ENCODE data around the gene E2F3. TPM values are rescaled to one million over a fixed set of nuclear protein-coding genes. Genes with fewer than 3 reads are reported as not detected.

Gene E2F3
- total RNA-seq, 4 donors from 2014 or later: 5.4 to 7.1 (median 6.1) TPM

- DNase-seq: no peak
- intact Hi-C loops (cut with DNase I): no loop called here
- TF ChIP-seq, protein P1, sequence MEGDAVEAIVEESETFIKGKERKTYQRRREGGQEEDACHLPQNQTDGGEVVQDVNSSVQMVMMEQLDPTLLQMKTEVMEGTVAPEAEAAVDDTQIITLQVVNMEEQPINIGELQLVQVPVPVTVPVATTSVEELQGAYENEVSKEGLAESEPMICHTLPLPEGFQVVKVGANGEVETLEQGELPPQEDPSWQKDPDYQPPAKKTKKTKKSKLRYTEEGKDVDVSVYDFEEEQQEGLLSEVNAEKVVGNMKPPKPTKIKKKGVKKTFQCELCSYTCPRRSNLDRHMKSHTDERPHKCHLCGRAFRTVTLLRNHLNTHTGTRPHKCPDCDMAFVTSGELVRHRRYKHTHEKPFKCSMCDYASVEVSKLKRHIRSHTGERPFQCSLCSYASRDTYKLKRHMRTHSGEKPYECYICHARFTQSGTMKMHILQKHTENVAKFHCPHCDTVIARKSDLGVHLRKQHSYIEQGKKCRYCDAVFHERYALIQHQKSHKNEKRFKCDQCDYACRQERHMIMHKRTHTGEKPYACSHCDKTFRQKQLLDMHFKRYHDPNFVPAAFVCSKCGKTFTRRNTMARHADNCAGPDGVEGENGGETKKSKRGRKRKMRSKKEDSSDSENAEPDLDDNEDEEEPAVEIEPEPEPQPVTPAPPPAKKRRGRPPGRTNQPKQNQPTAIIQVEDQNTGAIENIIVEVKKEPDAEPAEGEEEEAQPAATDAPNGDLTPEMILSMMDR (IDR thresholded peaks at IDR 0.05): no peak
- no peak for TF ChIP-seq POLR2A (IDR thresholded peaks at IDR 0.05)
Observed at GRCh38 chr6:20444786-20445271, 43.1 kb downstream of the E2F3 start.

DNA sequence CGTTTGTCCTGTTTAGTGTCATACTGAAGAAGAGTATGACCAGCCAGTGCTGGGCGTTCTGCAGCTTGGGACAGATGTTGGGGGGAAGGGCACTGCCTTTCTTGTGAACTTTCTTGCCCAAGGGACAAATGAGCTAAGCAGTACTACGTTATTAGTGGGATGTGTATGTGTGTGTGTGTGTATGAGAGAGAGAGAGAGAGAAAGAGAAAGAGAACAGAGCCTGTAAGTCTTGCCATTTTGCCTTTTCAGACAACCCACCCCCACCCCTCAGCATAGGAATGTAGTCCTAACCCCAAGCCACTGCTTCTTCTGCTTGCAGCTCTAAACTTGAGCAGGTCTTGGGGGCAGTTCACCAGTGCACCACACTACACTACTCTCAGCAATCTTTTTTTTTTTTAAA, 45.5 kb downstream of the E2F3 start:
- no peaks in the 10 kb centered on the region for H3K36me3 ChIP-seq
- H3K27ac ChIP-seq: no peak overlapping the region
- WGBS, 2 donors: 81 to 85% methylated on average over 3 of the region's 3 CpGs
- TF ChIP-seq, protein P1 (IDR thresholded peaks at IDR 0.05): no peak
- no peak for TF ChIP-seq POLR2A (IDR thresholded peaks at IDR 0.05)
- H3K4me1 ChIP-seq: peaks cover 0 to 5% (median 3%) of the 10 kb centered on the region in 3 donors
- H3K27me3 ChIP-seq: no peaks in the 10 kb centered on the region
- intact Hi-C loops (cut with DNase I): no loop called here
- H3K9me3 ChIP-seq: no peaks in the 10 kb centered on the region
- no peak overlapping the region for H3K4me3 ChIP-seq
- DNase-seq: no peak

More at GRCh38 chr6:20444786-20445271, 43.1 kb downstream of the E2F3 start:
- H3K4me3 ChIP-seq: no peak overlapping the region
- H3K27me3 ChIP-seq: no peaks in the 10 kb centered on the region
- H3K4me1 ChIP-seq: peaks cover 0 to 5% (median 3%) of the 10 kb centered on the region in 3 donors
- H3K27ac ChIP-seq: no peak overlapping the region
- 86 to 89% methylated on average over 5 of the region's 5 CpGs for WGBS, 2 donors
- no peaks in the 10 kb centered on the region for H3K36me3 ChIP-seq
- H3K9me3 ChIP-seq: no peaks in the 10 kb centered on the region

DNA sequence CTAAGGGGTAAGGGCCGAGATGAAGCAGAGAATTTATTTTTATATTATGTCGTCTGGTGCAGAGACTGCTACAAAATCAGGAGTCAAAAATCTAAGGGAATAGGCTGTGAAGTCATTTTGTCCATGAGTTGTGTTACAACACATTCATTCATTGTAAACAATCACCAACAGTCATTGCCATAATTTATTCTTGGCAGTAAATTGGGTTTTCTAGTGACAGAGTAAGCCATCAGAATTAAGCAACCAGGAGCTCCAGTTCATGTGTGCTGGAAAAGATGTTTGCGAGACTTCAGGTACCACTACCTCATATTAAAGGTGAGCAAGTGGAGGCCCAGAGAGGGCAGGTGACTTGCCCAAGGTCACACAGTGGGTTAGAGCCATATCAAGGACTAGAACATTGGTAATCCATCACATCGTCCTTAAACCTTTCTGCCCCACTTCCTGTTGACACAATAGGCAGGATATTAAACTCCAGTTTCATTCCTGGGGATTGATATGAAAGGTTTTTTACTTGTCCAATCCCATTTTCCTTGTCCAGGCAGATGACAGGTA, 46.0 kb downstream of the E2F3 start:
- 47 to 49% methylated on average over 4 of the region's 4 CpGs for WGBS, 2 donors

GRCh38 chr6:20448828-20449227, 47.1 kb downstream of the E2F3 start:
- intact Hi-C loops (cut with DNase I): no loop called here
- TF ChIP-seq, protein P1 (IDR thresholded peaks at IDR 0.05): no peak
- H3K36me3 ChIP-seq: no peaks in the 10 kb centered on the region
- 85 to 87% methylated on average over 2 of the region's 2 CpGs for WGBS, 2 donors
- no peak for DNase-seq
- no peak overlapping the region for H3K4me3 ChIP-seq
- no peaks in the 10 kb centered on the region for H3K9me3 ChIP-seq
- no peaks in the 10 kb centered on the region for H3K27me3 ChIP-seq
- H3K4me1 ChIP-seq: peaks cover 0 to 5% (median 3%) of the 10 kb centered on the region in 3 donors
- H3K27ac ChIP-seq: no peak overlapping the region

More for the DNA sequence above, 46.0 kb downstream of the E2F3 start:
- no peak for DNase-seq
- intact Hi-C loops (cut with DNase I): no loop called here
- TF ChIP-seq, protein P1 (IDR thresholded peaks at IDR 0.05): no peak
- TF ChIP-seq POLR2A (IDR thresholded peaks at IDR 0.05): no peak
- Histone ChIP-seq H3K27ac (no peak overlapping the region), H3K9me3 (no peaks in the 10 kb centered on the region), H3K27me3 (no peaks in the 10 kb centered on the region), H3K36me3 (no peaks in the 10 kb centered on the region), H3K4me3 (no peak overlapping the region), H3K4me1 (peaks cover 0 to 5% (median 3%) of the 10 kb centered on the region in 3 donors)

DNA sequence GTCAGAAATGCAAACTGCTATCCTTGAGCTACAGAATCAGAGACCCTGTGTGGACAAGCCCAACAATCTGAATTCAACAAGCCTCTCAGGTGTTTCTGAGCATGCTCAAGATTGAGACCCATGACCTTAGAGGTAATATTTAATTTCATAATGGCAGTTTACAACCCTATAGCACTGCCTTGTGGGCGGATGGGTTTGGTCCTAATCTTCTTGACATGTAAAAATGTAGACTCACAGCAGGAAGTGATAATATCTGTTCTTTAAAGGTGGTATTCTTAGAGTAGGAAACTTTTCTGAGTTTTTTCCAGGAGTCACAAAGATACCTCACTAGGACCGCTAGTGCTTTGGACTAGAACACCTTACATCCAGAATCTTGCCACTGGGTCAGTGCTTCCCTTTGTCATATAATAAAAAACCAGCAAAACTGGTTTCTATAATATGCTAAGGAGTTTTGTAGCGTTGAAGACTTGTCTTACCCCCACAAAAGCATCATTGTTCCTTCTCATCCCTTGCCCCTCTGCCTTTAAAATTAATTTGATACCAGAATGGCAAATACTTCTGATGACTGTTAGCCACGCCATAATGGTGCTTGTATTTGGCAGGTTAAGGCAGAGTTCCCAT, 52.6 kb downstream of the E2F3 start:
- DNase-seq: no peak
- intact Hi-C loops (cut with DNase I): no loop called here
- Histone ChIP-seq H3K27me3 (no peaks in the 10 kb centered on the region), H3K4me3 (no peak overlapping the region), H3K4me1 (peaks cover 0 to 19% (median 7%) of the 10 kb centered on the region in 3 donors), H3K27ac (no peak overlapping the region), H3K36me3 (no peaks in the 10 kb centered on the region), H3K9me3 (no peaks in the 10 kb centered on the region)
- WGBS, 2 donors: 72 to 76% methylated on average over 4 of the region's 4 CpGs
- TF ChIP-seq, protein P1 (IDR thresholded peaks at IDR 0.05): no peak
- no peak for TF ChIP-seq POLR2A (IDR thresholded peaks at IDR 0.05)
